Large intestine (tissue), 3 donors: Measurements from ENCODE around the gene CRKL. TPM values are rescaled to one million over a fixed set of nuclear protein-coding genes. Genes with fewer than 3 reads are reported as not detected.
"Not testable (repeated sequence)": the region's sequence is repeated elsewhere in the genome, so short reads cannot be mapped to it uniquely, and the experiment has no call there.

Source experiments
- DNase-seq, 2 donors: peaks; one replicate each; pipeline versions ENCODE4 v3.0.0 to v3.0.0-alpha.2; 2013
- H3K27ac ChIP-seq: one replicate; pipeline ENCODE4 v1.5.1; 2013; ENCODE audit warnings: low read length
- H3K27me3 ChIP-seq: 2 replicates; pipeline ENCODE4 v1.6.1; 2013; ENCODE audit warnings: low read length; ENCODE audit not compliant: control insufficient read depth, insufficient read depth
- H3K36me3 ChIP-seq: 2 replicates; pipeline ENCODE4 v1.6.1; 2013; ENCODE audit warnings: low read length; ENCODE audit not compliant: control insufficient read depth, insufficient read depth
- H3K4me1 ChIP-seq: one replicate; pipeline ENCODE4 v1.6.1; 2013; ENCODE audit warnings: low read length; ENCODE audit not compliant: control insufficient read depth, insufficient read depth
- H3K4me3 ChIP-seq: one replicate; pipeline ENCODE4 v1.5.1; 2013; ENCODE audit warnings: low read length
- H3K9me3 ChIP-seq: one replicate; pipeline ENCODE4 v1.6.1; 2013; ENCODE audit warnings: mild to moderate bottlenecking, low read depth, low read length, moderate library complexity; ENCODE audit not compliant: control insufficient read depth
- WGBS: methylation state at CpG from one replicate; pipeline ENCODE4 v1.1.5; 2013; ENCODE audit warnings: low lambda C conversion rate; ENCODE audit not compliant: insufficient coverage; 5-methylcytosine and 5-hydroxymethylcytosine counted together
- polyA plus RNA-seq: library from polyadenylated mRNA; unstranded; fragments of 120-200 nt; gene quantifications from one replicate; pipeline ENCODE4 v1.2.1, GENCODE V29; 2013

Gene CRKL
- polyA plus RNA-seq, 1 donor: 55.0 TPM

GRCh38 chr22:20918663-20919218 is 1.5 kb downstream of the CRKL start:
- Histone ChIP-seq H3K36me3 (no peaks in the 10 kb centered on the region), H3K4me1 (peaks cover 12% of the 10 kb centered on the region), H3K4me3 (peak overlapping the region; percentile 99), H3K9me3 (no peaks in the 10 kb centered on the region), H3K27me3 (no peaks in the 10 kb centered on the region), H3K27ac (peak overlapping the region; percentile 97)
- DNase-seq: no peak
- WGBS: no CpG with 5 or more reads among the region's 19 CpGs

- no CpG with 5 or more reads among the region's 4 CpGs for WGBS
- Histone ChIP-seq H3K27me3 (no peaks in the 10 kb centered on the region), H3K9me3 (no peaks in the 10 kb centered on the region), H3K27ac (peak overlapping the region; percentile 97), H3K36me3 (peaks cover 3% of the 10 kb centered on the region), H3K4me1 (peaks cover 12% of the 10 kb centered on the region), H3K4me3 (peak overlapping the region; percentile 99)
- DNase-seq: peak in 1 of 2 donors; percentile 39
Measured at GRCh38 chr22:20919718-20920117, 2.5 kb downstream of the CRKL start.

GRCh38 chr22:20920881-20921203 is 3.6 kb downstream of the CRKL start:
- no CpG with 5 or more reads among the region's 3 CpGs for WGBS
- Histone ChIP-seq H3K36me3 (peaks cover 3% of the 10 kb centered on the region), H3K9me3 (no peaks in the 10 kb centered on the region), H3K27ac (peak overlapping the region; percentile 97), H3K4me3 (peak overlapping the region; percentile 99), H3K27me3 (no peaks in the 10 kb centered on the region), H3K4me1 (peaks cover 8% of the 10 kb centered on the region)
- DNase-seq: no peak

- H3K9me3 ChIP-seq: no peaks in the 10 kb centered on the region
- no peak overlapping the region for H3K4me3 ChIP-seq
- no peaks in the 10 kb centered on the region for H3K27me3 ChIP-seq
- peaks cover 8% of the 10 kb centered on the region for H3K4me1 ChIP-seq
- no peak for DNase-seq
- WGBS: no CpG with 5 or more reads among the region's 3 CpGs
- H3K36me3 ChIP-seq: peaks cover 3% of the 10 kb centered on the region
- no peak overlapping the region for H3K27ac ChIP-seq
Measured at GRCh38 chr22:20922141-20922751, 5.0 kb downstream of the CRKL start.

- DNase-seq: no peak
- Histone ChIP-seq H3K36me3 (peaks cover 6% of the 10 kb centered on the region), H3K4me1 (peaks cover 3% of the 10 kb centered on the region), H3K27ac (no peak overlapping the region), H3K27me3 (no peaks in the 10 kb centered on the region), H3K9me3 (no peaks in the 10 kb centered on the region), H3K4me3 (no peak overlapping the region)
- WGBS: 100% methylated on average over 2 of the region's 2 CpGs
Measured at GRCh38 chr22:20926243-20926642, 9.0 kb downstream of the CRKL start.

- Histone ChIP-seq H3K9me3 (no peaks in the 10 kb centered on the region), H3K4me1 (no peaks in the 10 kb centered on the region), H3K27ac (no peak overlapping the region), H3K36me3 (peaks cover 8% of the 10 kb centered on the region), H3K27me3 (no peaks in the 10 kb centered on the region), H3K4me3 (no peak overlapping the region)
- DNase-seq: no peak
- WGBS: 82% methylated on average over 2 of the region's 4 CpGs
Measured at GRCh38 chr22:20927940-20928572, 10.8 kb downstream of the CRKL start.

GRCh38 chr22:20928573-20928967 is 11.4 kb downstream of the CRKL start:
- Histone ChIP-seq H3K27me3 (no peaks in the 10 kb centered on the region), H3K4me1 (no peaks in the 10 kb centered on the region)
- no CpG with 5 or more reads among the region's 4 CpGs for WGBS

GRCh38 chr22:20930004-20930403 is 12.8 kb downstream of the CRKL start:
- no peaks in the 10 kb centered on the region for H3K9me3 ChIP-seq
- H3K4me1 ChIP-seq: no peaks in the 10 kb centered on the region
- peaks cover 17% of the 10 kb centered on the region for H3K36me3 ChIP-seq
- no peaks in the 10 kb centered on the region for H3K27me3 ChIP-seq
- WGBS: 100% methylated on average over 1 of the region's 1 CpG
- no peak overlapping the region for H3K4me3 ChIP-seq
- H3K27ac ChIP-seq: no peak overlapping the region
- no peak for DNase-seq

More at GRCh38 chr22:20928573-20928967, 11.4 kb downstream of the CRKL start:
- no peak for DNase-seq
- H3K4me3 ChIP-seq: no peak overlapping the region
- H3K27ac ChIP-seq: no peak overlapping the region
- H3K36me3 ChIP-seq: peaks cover 9% of the 10 kb centered on the region
- H3K9me3 ChIP-seq: no peaks in the 10 kb centered on the region

GRCh38 chr22:20930435-20930834 is 13.2 kb downstream of the CRKL start:
- not testable (repeated sequence) for H3K9me3 ChIP-seq, DNase-seq, H3K27ac ChIP-seq, H3K4me1 ChIP-seq, H3K4me3 ChIP-seq, H3K27me3 ChIP-seq
- no CpG with 5 or more reads among the region's 12 CpGs for WGBS
- peaks cover 20% of the 10 kb centered on the region for H3K36me3 ChIP-seq

GRCh38 chr22:20931126-20931654 is 14.0 kb downstream of the CRKL start:
- Histone ChIP-seq H3K4me1 (no peaks in the 10 kb centered on the region), H3K4me3 (no peak overlapping the region), H3K27ac (no peak overlapping the region), H3K36me3 (peaks cover 26% of the 10 kb centered on the region), H3K27me3 (no peaks in the 10 kb centered on the region), H3K9me3 (no peaks in the 10 kb centered on the region)
- DNase-seq: no peak
- no CpG with 5 or more reads among the region's 4 CpGs for WGBS
